K562 (cell line): ENCODE results near the gene CUX1. TPM values are rescaled to one million over a fixed set of nuclear protein-coding genes. Genes with fewer than 3 reads are reported as not detected.
A peak's percentile ranks its signal among the peaks of the same experiment; 100 is the strongest.

Experiments
- ATAC-seq: fragments of 200-7000 bp; cut with Tn5 transposase; 3 replicates; pipeline ENCODE4 v1.9.1; 2020; ENCODE audit warnings: moderate library complexity
- BruUV-seq: library from RNA; stranded (reverse); fragments of 400-500 nt; replicated peaks from 2 replicates; lab custom pipeline; 2021; lab: Mats Ljungman, UMichigan
- CTCF ChIA-PET: fragments of 300-600 bp; formaldehyde crosslinking; extraction: SDS; loops from one replicate; lab custom pipeline; 2021; ENCODE audit warnings: low intra/inter-chr PET ratio; lab: Yijun Ruan, JAX
- POLR2A ChIA-PET: fragments of 300-600, 350-650 bp; sonication (Branson Sonifier 250); formaldehyde crosslinking; extraction: SDS; loops from one replicate; lab custom pipeline; 2021; ENCODE audit warnings: antibody characterized with exemption, inconsistent platforms; lab: Yijun Ruan, JAX
- DNase-seq, 4 experiments: peaks; one replicate each; pipeline versions ENCODE4 v3.0.0 to v3.0.0-alpha.2; 2011 to 2018; ENCODE audit warnings: low spot score in 3 of 4, mixed read lengths in 3 of 4; ENCODE audit errors: extremely low read depth in 1 of 4
- FAIRE-seq: peaks from 2 replicates; lab custom pipeline; 2011; peaks lifted over from hg19 to GRCh38; lab: Jason Lieb, UNC
- H2AFZ ChIP-seq: 2 replicates; pipeline ENCODE4 v1.6.0; 2011; ENCODE audit warnings: low read depth, low read length, control low read depth, inconsistent platforms
- H3K27ac ChIP-seq: fragments of 200-600 bp; 3 replicates; pipeline ENCODE4 v1.8.0; 2011; ENCODE audit warnings: low read depth, mild to moderate bottlenecking, control low read depth, inconsistent platforms, low read length, moderate library complexity, mixed read lengths; ENCODE audit errors: extremely low read depth
- H3K27me3 ChIP-seq, 2 experiments: fragments of 300-600 bp in 1 of 2; 2 replicates in 1 of 2; 3 replicates in 1 of 2; pipeline versions ENCODE4 v1.6.0 to v1.8.0; 2011; ENCODE audit warnings: inconsistent platforms in 2 of 2, low read length in 2 of 2, mild to moderate bottlenecking in 1 of 2, mixed read lengths in 1 of 2, moderate library complexity in 1 of 2; ENCODE audit not compliant: control insufficient read depth in 2 of 2, insufficient read depth in 2 of 2
- H3K36me3 ChIP-seq: fragments of 300-600 bp; 3 replicates; pipeline ENCODE4 v1.8.0; 2011; ENCODE audit warnings: mild to moderate bottlenecking, low read length, inconsistent platforms; ENCODE audit not compliant: control insufficient read depth, insufficient read depth
- H3K4me1 ChIP-seq, 2 experiments: fragments of 200-600 bp in 1 of 2; replicated peaks in 1 of 2; 2 replicates in 1 of 2; 3 replicates in 1 of 2; pipeline versions ENCODE4 v1.5.1 to v1.8.0; 2011; ENCODE audit warnings: inconsistent platforms in 2 of 2, low read length in 2 of 2, mild to moderate bottlenecking in 1 of 2, mixed read lengths in 1 of 2, moderate library complexity in 1 of 2; ENCODE audit not compliant: control insufficient read depth in 2 of 2, insufficient read depth in 2 of 2
- H3K4me2 ChIP-seq: 2 replicates; pipeline ENCODE4 v1.6.1; 2011; ENCODE audit warnings: low read length, control low read depth, inconsistent platforms, mixed read lengths; ENCODE audit not compliant: insufficient read depth
- H3K4me3 ChIP-seq: fragments of 200-600 bp; sonication (generic), shearing (Covaris generic); 2 replicates; pipeline ENCODE4 v1.5.1; 2016; ENCODE audit warnings: control low read depth, inconsistent platforms
- H3K79me2 ChIP-seq: fragments of 200-600 bp; 3 replicates; pipeline ENCODE4 v1.8.0; 2011; ENCODE audit warnings: low read length, inconsistent platforms; ENCODE audit not compliant: control insufficient read depth, insufficient read depth
- H3K9ac ChIP-seq, 2 experiments: 2 replicates each; pipeline versions ENCODE4 v1.6.0 to v1.6.1; 2011; ENCODE audit warnings: low read depth in 2 of 2, low read length in 2 of 2, control low read depth in 1 of 2, inconsistent platforms in 1 of 2, mild to moderate bottlenecking in 1 of 2, mixed read lengths in 1 of 2; ENCODE audit not compliant: insufficient read depth in 1 of 2
- H3K9me1 ChIP-seq: one replicate; pipeline ENCODE4 v1.6.0; 2011; ENCODE audit warnings: inconsistent platforms, mild to moderate bottlenecking, low read length, moderate library complexity; ENCODE audit not compliant: control insufficient read depth, insufficient read depth
- H3K9me3 ChIP-seq: replicated peaks from 2 replicates; pipeline ENCODE4 v1.5.1; 2011; ENCODE audit warnings: low read depth, low read length, inconsistent platforms; ENCODE audit not compliant: control insufficient read depth, insufficient read depth
- H4K20me1 ChIP-seq: replicated peaks from 2 replicates; pipeline ENCODE4 v1.6.1; 2011; ENCODE audit warnings: low read length, inconsistent platforms, mixed read lengths; ENCODE audit not compliant: control insufficient read depth, insufficient read depth
- BRF1 ChIP-seq: IDR thresholded peaks from 3 replicates; pipeline ENCODE4 v1.6.1; 2011; ENCODE audit warnings: borderline replicate concordance, mild to moderate bottlenecking; ENCODE audit not compliant: insufficient read length; ENCODE audit errors: extremely low read depth
- GABPB2 ChIP-seq: fragments of 250-450 bp; sonication (Bioruptor Pico); conservative IDR thresholded peaks from 2 replicates; pipeline ENCODE4 v1.5.1; 2021; ENCODE audit warnings: mild to moderate bottlenecking
- KAT2B ChIP-seq: IDR thresholded peaks from one replicate; pipeline ENCODE4 v1.6.1; 2012; ENCODE audit warnings: low read depth, mild to moderate bottlenecking, control low read depth, inconsistent platforms, low read length, moderate library complexity
- KLF6 ChIP-seq: fragments of 250-450 bp; sonication (Bioruptor Pico); IDR thresholded peaks from 2 replicates; pipeline ENCODE4 v1.4.0; 2020; ENCODE audit warnings: mild to moderate bottlenecking, moderate library complexity, borderline replicate concordance
- LCOR ChIP-seq: sonication (generic); formaldehyde crosslinking; IDR thresholded peaks from 2 replicates; pipeline ENCODE4 v1.8.0; 2022; ENCODE audit warnings: mild to moderate bottlenecking, missing genetic modification reagents
- POLR2AphosphoS5 ChIP-seq: IDR thresholded peaks from 2 replicates; pipeline ENCODE4 v1.6.1; 2011; ENCODE audit warnings: mild to moderate bottlenecking, low read depth, low read length, moderate library complexity; ENCODE audit not compliant: control insufficient read depth, insufficient read depth
- RBM34 ChIP-seq: fragments of 200-400 bp; formaldehyde crosslinking; IDR thresholded peaks from 2 replicates; pipeline ENCODE4 v1.6.1; 2018; ENCODE audit warnings: low read length, borderline replicate concordance; ENCODE audit not compliant: insufficient read depth
- SOX6 ChIP-seq: fragments of 450-650 bp; IDR thresholded peaks from 2 replicates; pipeline ENCODE4 v1.6.1; 2014; ENCODE audit warnings: mild to moderate bottlenecking
- SP2 ChIP-seq: IDR thresholded peaks from 2 replicates; pipeline ENCODE4 v1.6.1; 2011; ENCODE audit warnings: mild to moderate bottlenecking, low read depth, low read length, moderate library complexity; ENCODE audit not compliant: poor library complexity, severe bottlenecking; ENCODE audit errors: extremely low read depth
- XRCC4 ChIP-seq: IDR thresholded peaks from one replicate; pipeline ENCODE4 v1.6.1; 2011; ENCODE audit not compliant: insufficient read depth, insufficient read length; ENCODE audit errors: extremely low read depth
- ZC3H8 ChIP-seq: fragments of 450-650 bp; IDR thresholded peaks from 2 replicates; pipeline ENCODE4 v1.6.1; 2017
- ZNF165 ChIP-seq: fragments of 250-450 bp; sonication (Bioruptor Pico); IDR thresholded peaks from 2 replicates; pipeline ENCODE4 v1.4.0; 2020; ENCODE audit warnings: borderline replicate concordance
- ZNF232 ChIP-seq: sonication (generic); formaldehyde crosslinking; IDR thresholded peaks from 2 replicates; pipeline ENCODE4 v1.8.0; 2022; ENCODE audit warnings: mild to moderate bottlenecking, missing genetic modification reagents
- ZNF384 ChIP-seq: IDR thresholded peaks from 2 replicates; pipeline ENCODE4 v1.6.1; 2012; ENCODE audit warnings: low read depth, low read length, improper control_type of control experiment
- ZNF79 ChIP-seq: fragments of 250-450 bp; sonication (Bioruptor Pico); IDR thresholded peaks from 2 replicates; pipeline ENCODE4 v1.4.0; 2020; ENCODE audit warnings: low read depth, mild to moderate bottlenecking, moderate library complexity
- WGBS: fragments of 100-300 bp; shearing (Covaris generic); methylation state at CpG from one replicate; pipeline ENCODE4 v1.1.6; 2016; ENCODE audit warnings: low coverage, mixed read lengths; ENCODE audit not compliant: insufficient coverage; ENCODE audit errors: missing lambda C conversion rate; 5-methylcytosine and 5-hydroxymethylcytosine counted together
- in situ Hi-C: fragments of 300-500 bp; cut with MboI; formaldehyde crosslinking; loops from 4 replicates; pipeline ENCODE4 v1.15.0; 2018; ENCODE audit warnings: inconsistent platforms, mixed read lengths
- intact Hi-C: fragments of 100-400 bp; cut with micrococcal nuclease; formaldehyde crosslinking; loops from 2 replicates; pipeline ENCODE4 v1.14.2; 2022
- polyA plus RNA-seq, 8 experiments: library from polyadenylated mRNA; depleted of rRNA in 4 of 8; stranded (reverse) in 5 of 8; unstranded in 3 of 8; fragments of >200 nt; fragmentation: Nextera tagmentation in 2 of 8; fragmentation: Illumina TruSeq in 1 of 8; extraction: Ambion mirVana in 2 of 8; extraction: Trizol in 1 of 8; gene quantifications; 2 replicates each; pipeline versions ENCODE4 v1.2.1 to v1.2.3, GENCODE V29; 2011 to 2014; ENCODE audit warnings: inconsistent platforms in 1 of 8, missing spikeins in 1 of 8
- total RNA-seq, 7 experiments: library from RNA; depleted of rRNA in 6 of 7; stranded (reverse); fragments of >200 nt in 6 of 7; fragmentation: Illumina TruSeq in 2 of 7; extraction: Trizol in 2 of 7; gene quantifications; 2 replicates each; pipeline versions ENCODE4 v1.2.1 to v1.2.3, GENCODE V29; 2011 to 2021; ENCODE audit warnings: low replicate concordance in 1 of 7
- TF ChIP-seq, protein P1 (sequence below): fragments of 250-450 bp; sonication (Bioruptor Pico); IDR thresholded peaks from 2 replicates; pipeline ENCODE4 v1.6.1; 2021; ENCODE audit warnings: mild to moderate bottlenecking
- TF ChIP-seq, protein P2 (sequence below), 3 experiments: fragments of 200-800 bp in 1 of 3; fragments of 250-450 bp in 1 of 3; fragments of 450-650 bp in 1 of 3; sonication (Bioruptor Pico) in 1 of 3; sonication (Bioruptor generic) in 1 of 3; formaldehyde crosslinking in 1 of 3; IDR thresholded peaks; 2 replicates each; pipeline versions ENCODE4 v1.6.1 to v1.8.0; 2016 to 2022; ENCODE audit warnings: mild to moderate bottlenecking in 2 of 3, missing genetic modification characterization in 2 of 3, missing compliant biosample characterization in 1 of 3, moderate library complexity in 1 of 3

CUX1 gene
- total and polyA plus RNA-seq, 9 of the 15 experiments (the other 6 are each of a cell fraction or from before 2014, with no cell fraction given): 3.6 to 55.3 (median 25.2) TPM

DNA sequence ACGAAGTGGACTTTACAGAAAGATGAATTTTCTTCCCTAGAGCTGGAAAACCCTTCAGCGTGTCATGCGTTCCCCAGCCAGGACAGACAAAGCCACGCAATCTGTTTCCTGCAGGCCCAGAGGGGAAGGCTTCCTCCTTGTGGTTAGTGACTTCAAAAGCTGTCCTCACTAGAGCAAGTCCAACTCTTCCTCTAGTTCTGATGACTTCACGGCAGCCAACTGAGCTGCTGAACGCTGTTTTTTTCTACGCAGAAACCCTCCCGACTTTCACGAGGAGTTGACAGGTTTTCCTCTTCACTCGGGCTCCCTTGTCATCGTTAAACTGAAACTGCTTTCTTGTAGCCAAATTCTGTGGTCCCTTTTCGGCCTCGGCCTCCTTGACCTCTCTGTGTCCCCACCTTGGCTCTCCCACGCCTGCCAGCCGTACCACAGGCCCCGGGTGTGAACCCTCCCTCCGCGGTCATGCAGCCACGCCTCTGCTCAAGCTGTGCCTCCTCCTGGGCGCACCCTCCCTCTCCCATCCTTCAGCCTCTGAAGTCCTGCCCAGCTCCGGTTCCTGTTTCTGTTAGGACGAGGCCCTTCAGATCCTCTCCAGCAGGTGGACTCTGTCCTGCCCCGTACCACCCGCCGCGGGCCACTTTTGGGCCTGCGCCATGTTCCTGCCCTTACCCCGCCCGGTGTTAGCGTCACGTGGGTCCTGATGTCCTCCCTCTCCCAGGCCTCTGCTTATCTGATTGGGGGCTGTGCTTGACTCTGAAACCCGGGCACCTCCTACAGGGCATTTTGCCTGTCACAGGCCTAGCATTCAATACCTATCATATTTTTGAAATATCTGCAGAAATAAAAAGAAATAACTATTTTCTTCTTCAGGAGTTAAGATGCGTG, 39.3 kb downstream of the CUX1 start:
- peak overlapping the region; percentile 77 for H3K9ac ChIP-seq
- peak; percentile 97 to 98 (median 97) for DNase-seq
- in situ Hi-C loops: no loop called here
- no peaks in the 10 kb centered on the region for H3K36me3 ChIP-seq
- peak overlapping the region; percentile 34 for H3K4me3 ChIP-seq
- H3K4me1 ChIP-seq: peaks cover 47 to 57% of the 10 kb centered on the region in 2 experiments
- intact Hi-C loops: loop anchor here (1.0 to 2.0 kb wide), 6 partner anchors 26 to 380 kb away; no protein-coding TSS in a partner anchor
- under 1% methylated on average over 33 of the region's 33 CpGs for WGBS
- H4K20me1 ChIP-seq: peaks cover 4% of the 10 kb centered on the region; the same call in 1 of the 2 replicates
- ChIA-PET CTCF (interaction anchor here (0.6 to 1.4 kb wide), 7 partner anchors 15 to 1364 kb away, joined by 3 to 7 read pairs (median 4); partner anchors contain the start of gene CUX1), POLR2A (interaction anchor here (0.6 to 2.2 kb wide), 18 partner anchors 10 to 601 kb away, joined by 3 to 9 read pairs (median 3); partner anchors contain the start of gene CUX1)
- peak overlapping the region; percentile 86 for H3K4me2 ChIP-seq
- H3K9me1 ChIP-seq: no peaks in the 10 kb centered on the region
- ATAC-seq: peak; percentile 94
- H3K27ac ChIP-seq: peak overlapping the region; percentile 98
- H3K9me3 ChIP-seq: no peaks in the 10 kb centered on the region
- BruUV-seq: TSS peak; percentile 92
- no peaks in the 10 kb centered on the region; a peak in 1 of 5 replicates for H3K27me3 ChIP-seq
- peak; percentile 96 for FAIRE-seq
- H2AFZ ChIP-seq: peak overlapping the region; percentile 89
- peaks cover 91% of the 10 kb centered on the region for H3K79me2 ChIP-seq
- no peak for TF ChIP-seq BRF1
- TF ChIP-seq LCOR (CRISPR knock-in tag): peak; percentile 90
- no peak for TF ChIP-seq KAT2B
- TF ChIP-seq SOX6: peak; percentile 57
- no peak for TF ChIP-seq SP2
- TF ChIP-seq, protein P1, sequence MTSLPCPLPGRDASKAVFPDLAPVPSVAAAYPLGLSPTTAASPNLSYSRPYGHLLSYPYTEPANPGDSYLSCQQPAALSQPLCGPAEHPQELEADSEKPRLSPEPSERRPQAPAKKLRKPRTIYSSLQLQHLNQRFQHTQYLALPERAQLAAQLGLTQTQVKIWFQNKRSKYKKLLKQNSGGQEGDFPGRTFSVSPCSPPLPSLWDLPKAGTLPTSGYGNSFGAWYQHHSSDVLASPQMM (CRISPR knock-in tag): no peak
- peak; percentile 63 for TF ChIP-seq POLR2AphosphoS5
- no peak for TF ChIP-seq GABPB2
- TF ChIP-seq, protein P2, sequence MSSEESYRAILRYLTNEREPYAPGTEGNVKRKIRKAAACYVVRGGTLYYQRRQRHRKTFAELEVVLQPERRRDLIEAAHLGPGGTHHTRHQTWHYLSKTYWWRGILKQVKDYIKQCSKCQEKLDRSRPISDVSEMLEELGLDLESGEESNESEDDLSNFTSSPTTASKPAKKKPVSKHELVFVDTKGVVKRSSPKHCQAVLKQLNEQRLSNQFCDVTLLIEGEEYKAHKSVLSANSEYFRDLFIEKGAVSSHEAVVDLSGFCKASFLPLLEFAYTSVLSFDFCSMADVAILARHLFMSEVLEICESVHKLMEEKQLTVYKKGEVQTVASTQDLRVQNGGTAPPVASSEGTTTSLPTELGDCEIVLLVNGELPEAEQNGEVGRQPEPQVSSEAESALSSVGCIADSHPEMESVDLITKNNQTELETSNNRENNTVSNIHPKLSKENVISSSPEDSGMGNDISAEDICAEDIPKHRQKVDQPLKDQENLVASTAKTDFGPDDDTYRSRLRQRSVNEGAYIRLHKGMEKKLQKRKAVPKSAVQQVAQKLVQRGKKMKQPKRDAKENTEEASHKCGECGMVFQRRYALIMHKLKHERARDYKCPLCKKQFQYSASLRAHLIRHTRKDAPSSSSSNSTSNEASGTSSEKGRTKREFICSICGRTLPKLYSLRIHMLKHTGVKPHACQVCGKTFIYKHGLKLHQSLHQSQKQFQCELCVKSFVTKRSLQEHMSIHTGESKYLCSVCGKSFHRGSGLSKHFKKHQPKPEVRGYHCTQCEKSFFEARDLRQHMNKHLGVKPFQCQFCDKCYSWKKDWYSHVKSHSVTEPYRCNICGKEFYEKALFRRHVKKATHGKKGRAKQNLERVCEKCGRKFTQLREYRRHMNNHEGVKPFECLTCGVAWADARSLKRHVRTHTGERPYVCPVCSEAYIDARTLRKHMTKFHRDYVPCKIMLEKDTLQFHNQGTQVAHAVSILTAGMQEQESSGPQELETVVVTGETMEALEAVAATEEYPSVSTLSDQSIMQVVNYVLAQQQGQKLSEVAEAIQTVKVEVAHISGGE (CRISPR knock-in tag; IDR thresholded peaks at IDR 0.05): peak in 1 of 3 experiments; percentile 73; a peak in 2 of 6 replicates
- TF ChIP-seq RBM34: no peak
- no peak for TF ChIP-seq ZNF165 (CRISPR knock-in tag)
- TF ChIP-seq ZNF232 (CRISPR knock-in tag): no peak
- TF ChIP-seq XRCC4: no peak
- peak; percentile 61; the same call in 1 of the 2 replicates for TF ChIP-seq KLF6 (CRISPR knock-in tag)
- peak; percentile 74 for TF ChIP-seq ZNF384
- TF ChIP-seq ZC3H8: no peak
- TF ChIP-seq ZNF79 (CRISPR knock-in tag): no peak
